T-helper 1 cell treated with Interleukin-12 subunit alpha and Interleukin-12 subunit beta and Interleukin-4 antibody, amounts not matched to agents 30 ng/mL and 1 ng/mL, for 36 hours (primary cell): ENCODE results near the gene SYNE1. TPM values are rescaled to one million over a fixed set of nuclear protein-coding genes. Genes with fewer than 3 reads are reported as not detected.

Experiments
- intact Hi-C: fragments of 100-400 bp; cut with micrococcal nuclease; formaldehyde crosslinking; loops from one replicate; pipeline ENCODE4 v1.15.1; 2024
- total RNA-seq: library from RNA; stranded (reverse); gene quantifications from 2 replicates; pipeline ENCODE4 v1.2.3, GENCODE V29; 2022

The SYNE1 gene
- total RNA-seq, 1 donor from 2014 or later = 83.5 TPM

DNA sequence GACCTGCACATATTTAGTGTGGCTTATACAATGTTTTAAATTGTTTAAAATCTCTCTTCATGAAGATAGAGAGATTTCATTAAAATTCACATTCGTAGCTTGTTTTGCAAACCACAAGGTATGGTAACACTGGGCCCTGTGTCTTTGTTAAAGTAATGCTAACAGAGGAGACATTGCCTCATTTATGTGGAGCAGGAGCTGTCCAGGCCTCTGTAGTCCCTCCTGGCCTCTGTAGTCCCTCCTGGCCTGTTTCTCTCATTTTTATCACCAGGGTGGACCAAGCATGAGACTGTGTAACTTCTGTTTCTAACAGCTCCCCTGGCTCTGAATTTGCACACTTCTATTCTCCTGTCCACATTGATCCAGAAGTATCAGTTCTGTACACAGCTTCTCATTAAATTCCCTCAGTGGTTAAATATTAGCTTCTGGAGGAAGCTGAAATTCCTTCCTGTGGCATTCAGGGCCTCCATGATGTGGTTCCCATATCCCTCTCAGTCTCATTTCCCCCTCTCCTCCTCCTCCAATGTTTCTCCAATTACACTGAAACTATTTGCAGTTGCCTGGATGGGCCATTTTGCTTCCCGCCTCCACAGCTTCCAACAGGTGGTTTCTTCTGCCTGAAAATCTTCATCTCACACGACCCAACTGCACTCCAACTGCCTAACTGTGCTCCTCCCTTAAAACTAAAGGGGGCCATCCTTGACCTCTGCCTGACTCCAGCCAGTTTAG, 340.4 kb downstream of the SYNE1 start:
- intact Hi-C loops = no loop called here

DNA sequence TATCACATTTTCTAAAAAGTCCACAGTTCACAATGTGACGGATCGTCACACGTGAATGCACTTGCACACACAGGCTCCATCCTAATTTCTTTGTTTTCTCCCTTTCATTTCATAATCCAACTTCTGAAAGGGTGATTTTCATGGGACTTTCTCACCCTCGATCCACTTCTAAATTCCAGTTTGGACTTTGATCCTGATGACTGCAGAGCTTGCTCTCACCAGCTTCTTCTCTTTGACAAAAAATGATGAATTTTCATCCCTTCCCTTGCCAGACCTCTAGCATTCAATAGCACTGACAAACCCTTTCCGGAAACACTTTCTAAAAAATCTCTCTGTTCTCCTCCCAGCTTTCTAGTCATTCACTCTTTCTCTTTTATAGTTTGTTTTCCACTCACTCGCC, 341.2 kb downstream of the SYNE1 start:
- intact Hi-C loops = no loop called here

DNA sequence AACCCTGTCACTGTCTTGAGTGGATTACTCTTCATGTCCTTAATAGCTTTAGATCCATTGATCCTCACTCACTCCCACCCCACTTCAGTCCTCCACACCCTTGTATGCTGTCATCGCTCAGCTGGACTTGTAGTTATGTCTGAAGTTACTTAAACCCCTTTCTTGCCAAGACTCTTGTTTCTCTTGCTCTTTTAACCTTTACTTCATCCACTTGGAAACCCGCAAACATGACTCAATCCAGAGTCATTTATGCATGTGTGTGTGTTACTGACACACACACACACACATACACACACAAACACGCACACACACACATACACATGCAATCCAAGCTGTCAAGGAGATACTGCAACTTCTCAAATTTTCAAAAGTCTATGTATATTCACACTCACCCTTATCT, 341.8 kb downstream of the SYNE1 start:
- intact Hi-C loops = no loop called here

DNA sequence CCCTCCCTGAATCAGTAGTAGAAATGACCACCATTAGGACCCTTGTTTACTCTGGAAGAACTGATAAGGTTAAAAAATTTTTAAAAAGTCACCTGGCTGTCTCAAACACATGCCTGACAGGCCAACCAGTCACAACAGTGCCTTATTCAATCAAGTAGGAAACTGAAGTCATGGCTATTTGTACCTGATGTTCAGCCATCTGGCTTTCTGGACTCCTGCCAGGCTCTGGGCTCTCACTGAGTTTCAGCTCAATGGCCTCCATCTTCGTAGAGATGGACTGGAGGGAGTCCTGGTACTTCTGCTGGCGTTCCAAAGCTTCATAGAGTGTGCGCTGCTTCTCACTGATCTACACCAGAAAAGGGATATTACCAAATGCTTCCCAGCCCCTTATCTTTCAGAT, 343.8 kb downstream of the SYNE1 start:
- intact Hi-C loops = no loop called here

DNA sequence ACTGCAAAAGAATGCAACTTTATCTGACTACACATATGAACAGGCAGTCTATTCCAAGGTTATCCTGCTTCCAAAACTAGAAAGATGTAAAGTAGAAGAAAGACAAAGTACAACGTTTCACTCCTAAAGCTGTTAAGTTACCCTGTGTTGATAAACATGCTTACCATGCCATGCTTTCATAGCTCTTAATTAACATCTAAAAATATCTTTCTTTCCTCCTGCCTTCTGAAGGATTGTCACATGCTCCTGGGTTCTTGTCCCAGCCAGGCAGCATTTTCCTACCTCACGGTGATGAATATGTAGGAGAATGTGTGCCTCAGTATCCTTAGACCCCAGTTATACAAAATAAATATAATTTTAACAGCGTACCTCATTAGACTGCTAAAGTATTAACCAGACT, 344.6 kb downstream of the SYNE1 start:
- intact Hi-C loops = no loop called here

DNA sequence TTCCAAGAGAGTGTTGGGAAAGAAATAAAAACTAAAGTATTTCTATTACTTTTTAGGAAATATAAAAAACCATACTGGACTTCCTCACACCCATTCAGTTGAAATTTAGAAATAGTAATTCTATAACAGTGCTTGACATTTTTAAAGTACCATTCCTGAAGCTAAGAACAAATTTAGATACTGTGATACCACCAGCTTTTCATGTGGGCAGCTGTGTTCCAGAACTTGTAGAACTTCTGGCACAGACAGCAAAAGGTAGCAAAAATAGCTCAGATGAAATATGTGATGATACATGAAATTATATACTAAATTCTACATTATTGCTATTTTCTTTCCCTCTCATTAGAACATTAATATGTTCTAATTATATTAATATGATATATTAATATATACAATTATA, 346.5 kb downstream of the SYNE1 start:
- intact Hi-C loops = no loop called here

DNA sequence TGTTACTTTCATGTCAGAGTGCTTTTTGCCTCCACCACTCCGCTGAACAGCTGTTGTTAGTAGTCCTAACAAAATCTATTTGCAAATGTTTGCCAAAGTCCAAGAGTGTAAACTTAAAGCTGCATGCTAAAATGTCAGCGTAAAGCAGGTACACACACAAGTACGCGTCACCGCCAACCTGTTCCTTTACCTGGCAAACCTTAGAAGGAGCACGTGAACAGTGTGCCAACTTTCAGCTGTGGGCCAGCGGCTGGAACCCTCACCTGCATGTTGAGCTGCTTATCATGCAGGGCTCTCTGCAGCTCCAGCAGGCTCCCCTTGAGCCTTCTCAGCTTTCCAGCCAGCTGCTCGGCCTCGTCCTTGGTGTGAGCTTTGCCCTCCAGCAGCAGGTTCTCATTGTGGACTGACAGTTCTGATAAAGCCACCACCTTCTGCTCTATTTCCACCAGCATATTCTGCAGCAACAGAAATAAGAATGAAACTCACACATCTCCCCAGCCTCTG, 359.3 kb downstream of the SYNE1 start:
- intact Hi-C loops = no loop called here

DNA sequence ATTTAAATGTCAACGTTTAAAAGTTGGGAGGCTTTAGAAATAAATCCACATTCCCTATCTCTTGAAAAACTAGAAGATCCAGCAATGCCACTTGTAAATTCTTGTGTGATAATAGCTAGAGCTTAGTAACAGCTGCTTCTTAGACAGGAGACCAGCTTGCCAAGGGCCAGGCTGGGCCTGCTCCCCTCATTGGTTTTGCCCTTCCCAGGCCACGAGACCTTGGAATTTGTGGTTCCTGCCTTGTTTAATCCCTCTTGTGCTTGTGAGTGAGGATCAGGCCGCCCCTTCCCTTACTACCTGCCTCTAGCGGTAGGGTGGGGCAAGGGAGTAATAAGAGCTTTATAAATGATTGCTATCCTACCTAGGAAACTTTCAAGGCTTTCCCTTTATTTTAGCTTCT, 363.5 kb downstream of the SYNE1 start:
- intact Hi-C loops = no loop called here

DNA sequence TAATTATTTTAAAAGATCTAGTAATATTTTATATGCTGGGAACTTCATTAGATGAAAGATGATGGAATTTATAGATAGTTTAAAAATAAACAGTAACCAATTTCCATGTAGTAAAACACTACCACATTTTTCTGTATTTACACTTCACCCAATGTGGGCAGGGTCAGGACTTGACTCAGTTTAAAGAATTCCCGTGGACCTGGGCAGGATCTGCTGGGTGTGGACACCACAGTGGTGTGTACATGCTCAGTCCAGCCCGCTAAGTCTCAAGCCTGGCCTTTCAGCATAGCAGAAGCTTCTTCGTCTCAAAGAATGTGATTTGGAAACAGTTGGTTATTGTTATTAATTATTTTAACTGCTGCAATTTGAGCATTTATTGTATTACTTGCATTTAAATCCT, 364.2 kb downstream of the SYNE1 start:
- intact Hi-C loops = no loop called here

DNA sequence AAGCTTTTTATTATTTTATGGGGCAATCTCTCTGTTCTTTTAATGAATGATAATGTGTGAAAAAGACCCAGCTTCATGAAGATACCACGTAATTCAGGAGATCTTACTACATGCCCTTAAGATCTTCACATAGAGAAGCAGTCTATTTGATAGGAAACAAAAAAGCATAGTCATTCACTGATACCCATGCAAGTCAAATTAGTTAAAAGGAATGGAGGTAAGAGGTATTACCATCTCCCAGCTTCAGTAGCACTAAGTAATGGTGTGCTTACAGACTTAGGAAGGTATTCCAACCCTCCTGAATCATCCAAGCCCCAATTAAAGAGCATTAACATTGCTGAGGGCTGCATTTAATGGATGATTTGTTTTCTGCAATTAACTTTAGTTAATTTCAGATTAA, 364.7 kb downstream of the SYNE1 start:
- intact Hi-C loops = no loop called here

DNA sequence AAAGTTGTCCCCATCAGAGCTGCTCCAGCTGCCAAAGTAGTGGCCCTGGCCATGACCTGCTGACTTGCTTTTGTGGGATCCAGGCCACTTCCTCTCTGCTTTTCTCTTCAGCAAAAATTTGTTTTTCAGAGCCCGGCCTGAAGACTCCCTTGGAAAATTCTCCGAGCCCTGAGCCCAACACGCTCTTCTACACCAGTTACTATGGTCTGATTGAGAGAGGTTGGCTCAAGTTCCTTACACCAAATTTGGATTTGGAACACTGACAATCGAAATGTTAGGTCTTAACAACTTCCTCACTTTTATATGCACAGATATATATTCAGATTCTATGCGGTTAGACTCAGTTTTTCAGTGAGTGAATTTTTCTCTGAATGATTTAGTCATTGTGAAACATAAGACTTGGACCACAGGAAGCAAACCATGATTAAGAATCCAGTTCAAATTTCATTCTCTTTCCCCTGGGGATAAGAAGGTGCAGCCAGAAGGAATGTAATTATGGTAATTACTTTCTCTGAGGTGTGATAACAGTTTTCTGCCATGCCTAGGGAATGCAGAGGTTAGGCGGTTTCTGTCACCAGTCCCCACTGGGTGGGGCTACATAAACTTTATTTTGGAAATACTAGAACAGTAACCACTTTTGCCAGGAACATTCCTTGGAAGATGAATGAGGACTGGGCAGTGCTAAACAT, 365.2 kb downstream of the SYNE1 start:
- intact Hi-C loops = no loop called here

DNA sequence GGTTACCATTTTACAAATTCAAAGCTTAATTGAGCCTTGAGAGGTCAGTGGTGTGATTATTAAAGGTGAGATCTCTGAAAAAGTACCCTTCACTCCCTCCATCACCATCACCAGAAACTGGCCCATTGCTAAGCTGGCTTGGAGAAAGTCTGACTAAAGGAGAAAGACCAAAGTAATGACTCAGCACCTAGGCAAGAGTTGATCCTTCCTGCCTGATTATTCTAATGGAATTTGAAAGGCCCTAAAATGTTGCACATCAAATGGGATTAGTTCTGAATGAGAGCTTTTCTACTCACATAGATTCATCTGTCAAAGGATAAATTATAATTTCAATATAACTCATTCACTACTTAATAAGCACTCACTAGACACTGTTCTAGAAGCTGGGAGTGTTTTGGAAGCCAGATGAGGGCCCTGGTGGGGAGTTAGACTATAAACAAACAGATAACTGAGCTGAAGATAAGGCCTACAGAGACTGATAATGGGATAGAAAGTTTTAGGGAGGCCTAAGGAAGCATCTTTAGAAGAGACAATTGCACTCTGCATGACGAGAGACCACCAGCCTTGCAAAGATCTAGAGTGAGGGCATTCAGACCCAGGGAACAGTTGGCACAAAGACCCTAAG, 366.7 kb downstream of the SYNE1 start:
- intact Hi-C loops = no loop called here

DNA sequence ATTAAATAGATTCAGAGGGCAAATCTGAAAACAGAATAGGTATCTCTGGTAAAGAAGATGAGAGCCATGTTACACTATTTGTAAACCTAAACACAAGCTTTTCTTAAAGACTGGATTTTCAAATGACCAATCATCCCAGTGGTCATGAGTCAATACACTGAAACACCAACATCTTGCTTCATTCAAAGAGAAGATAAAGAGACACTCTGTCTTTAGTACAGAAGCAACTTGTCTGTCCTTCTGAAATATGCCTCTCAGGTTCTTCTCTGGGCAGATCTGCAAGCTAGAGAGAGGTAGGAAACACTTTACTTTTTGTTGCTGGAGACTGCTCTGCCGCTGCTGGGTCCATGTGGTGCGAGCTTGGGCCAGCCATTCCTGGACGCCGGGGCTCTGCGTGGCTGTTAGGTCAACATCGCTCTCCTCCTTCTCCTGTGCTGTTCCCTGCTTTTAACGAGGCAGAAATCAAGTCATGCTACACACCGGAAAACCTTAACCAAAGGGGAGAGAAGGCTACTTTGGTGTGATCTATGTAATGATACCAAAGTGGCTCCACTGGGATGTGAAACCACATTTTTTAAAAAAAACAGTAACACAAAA, 368.2 kb downstream of the SYNE1 start:
- intact Hi-C loops = loop anchor here (1.0 to 5.0 kb wide), 9 partner anchors 33 to 828 kb away; no protein-coding TSS in a partner anchor

DNA sequence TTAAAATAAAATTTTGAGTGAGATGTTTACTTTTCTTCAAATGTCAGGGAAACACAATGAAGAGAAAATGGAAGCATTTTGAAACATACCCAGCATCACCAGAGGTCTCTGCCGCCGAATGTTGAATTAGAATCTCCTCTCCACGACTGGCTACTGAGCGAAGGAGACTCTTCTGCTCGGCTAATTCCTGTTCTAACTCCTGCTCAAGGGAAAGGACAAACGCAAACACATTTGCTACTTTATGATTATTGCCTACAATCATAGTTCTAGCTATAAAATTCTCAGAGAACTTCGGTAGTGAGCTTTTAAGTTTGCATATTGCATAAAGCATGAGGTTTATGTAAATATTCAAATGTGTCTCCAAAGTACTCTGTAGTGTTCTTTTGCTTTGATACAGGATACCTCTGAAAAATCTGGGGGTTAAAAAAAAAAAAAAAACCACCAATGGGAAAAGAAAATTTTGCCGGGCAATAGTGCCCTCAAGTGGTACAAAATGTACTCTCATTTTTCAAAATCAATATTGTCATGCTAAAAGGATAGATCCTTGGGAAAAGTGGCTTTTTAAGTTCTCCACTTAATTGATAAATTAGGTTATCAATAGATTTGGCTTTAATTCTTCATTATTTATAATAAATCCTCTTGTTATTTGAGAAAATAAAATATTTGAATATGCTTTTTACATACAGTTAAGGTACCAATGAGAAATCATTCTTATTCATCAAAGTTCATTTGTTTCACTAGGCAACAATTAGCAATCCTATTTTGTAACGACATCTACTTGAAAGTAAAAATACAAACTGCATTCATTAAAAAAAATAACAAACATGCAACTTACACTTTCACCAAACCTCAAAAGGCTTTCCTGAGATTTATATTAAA, 369.0 kb downstream of the SYNE1 start:
- intact Hi-C loops = loop anchor here (1.0 to 5.0 kb wide), 9 partner anchors 34 to 827 kb away; no protein-coding TSS in a partner anchor

DNA sequence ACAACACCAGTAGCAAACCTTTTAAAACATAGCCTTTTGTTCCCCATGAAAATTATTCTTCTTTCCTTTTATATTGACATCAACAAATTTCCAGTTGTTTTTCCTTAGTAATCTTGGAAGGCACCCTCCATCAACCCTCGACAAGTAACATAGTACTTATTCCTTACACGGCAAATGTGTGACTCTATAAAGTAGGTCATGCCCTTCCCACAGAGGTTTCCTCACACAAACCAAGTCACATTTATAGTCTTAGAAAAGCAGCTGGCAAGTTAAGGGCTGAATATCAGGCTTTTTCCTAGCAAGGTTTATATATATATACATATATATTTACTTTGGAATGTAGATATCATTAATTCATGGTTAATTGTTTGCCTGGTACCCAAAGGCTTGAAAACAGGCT, 371.5 kb downstream of the SYNE1 start:
- intact Hi-C loops = loop anchor here (1.0 to 5.0 kb wide), 2 partner anchors 9 to 143 kb away; no protein-coding TSS in a partner anchor

DNA sequence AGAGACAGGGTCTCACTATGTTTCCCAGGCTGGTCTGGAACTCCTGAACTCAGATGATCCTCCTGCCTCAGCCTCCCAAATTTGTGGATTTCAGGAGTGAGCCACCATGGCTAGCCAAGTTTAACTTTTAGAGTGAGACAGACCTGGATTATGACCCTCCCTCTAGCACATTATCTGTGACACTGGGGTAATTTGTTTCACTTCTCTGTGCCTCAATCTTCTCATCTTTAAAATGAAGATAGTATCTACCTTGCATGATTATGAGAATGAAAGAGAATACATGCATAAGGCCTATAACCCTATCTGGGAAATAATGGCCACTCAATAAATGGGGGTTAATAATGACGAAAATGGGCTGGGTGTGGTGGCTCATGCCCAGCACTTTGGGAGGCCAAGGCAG, 373.6 kb downstream of the SYNE1 start:
- intact Hi-C loops = no loop called here

DNA sequence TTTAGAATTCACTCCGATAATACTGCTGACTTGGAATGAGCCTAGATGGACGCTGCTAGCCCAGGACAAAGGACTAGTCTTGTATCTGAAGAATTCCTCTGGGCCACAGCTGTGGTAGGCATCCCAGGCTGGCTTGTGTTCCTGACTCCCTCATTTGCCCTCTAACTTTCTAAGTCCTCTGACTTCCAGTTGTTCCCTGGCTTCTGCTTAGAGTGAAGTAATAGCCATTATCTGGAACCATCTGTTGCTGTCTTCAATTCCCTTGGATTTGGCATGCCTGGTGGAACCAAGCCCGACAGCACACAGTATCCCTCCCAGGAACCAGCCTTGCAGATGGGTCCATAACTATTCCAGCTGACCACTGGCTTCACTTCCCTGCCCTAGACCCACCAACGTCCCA, 376.0 kb downstream of the SYNE1 start:
- intact Hi-C loops = no loop called here

DNA sequence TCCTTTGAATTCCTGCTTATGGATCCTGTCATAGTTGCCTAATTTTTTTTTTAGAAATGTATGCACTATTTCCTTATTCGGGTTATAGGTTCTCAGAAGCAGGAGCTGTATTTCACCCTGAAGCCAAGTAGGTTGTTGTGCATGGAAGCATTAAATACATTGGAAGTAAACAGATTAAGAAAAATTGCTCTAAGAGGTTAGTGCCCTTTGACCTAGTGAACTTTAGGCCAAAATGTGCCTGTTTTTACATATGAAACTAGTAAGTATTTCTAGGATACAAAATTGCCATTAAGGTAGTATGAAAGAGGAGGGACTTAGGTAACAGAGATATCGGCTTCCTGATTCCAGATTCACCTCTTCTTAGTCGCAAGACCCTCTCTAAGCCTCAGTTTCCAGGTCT, 377.9 kb downstream of the SYNE1 start:
- intact Hi-C loops = no loop called here

DNA sequence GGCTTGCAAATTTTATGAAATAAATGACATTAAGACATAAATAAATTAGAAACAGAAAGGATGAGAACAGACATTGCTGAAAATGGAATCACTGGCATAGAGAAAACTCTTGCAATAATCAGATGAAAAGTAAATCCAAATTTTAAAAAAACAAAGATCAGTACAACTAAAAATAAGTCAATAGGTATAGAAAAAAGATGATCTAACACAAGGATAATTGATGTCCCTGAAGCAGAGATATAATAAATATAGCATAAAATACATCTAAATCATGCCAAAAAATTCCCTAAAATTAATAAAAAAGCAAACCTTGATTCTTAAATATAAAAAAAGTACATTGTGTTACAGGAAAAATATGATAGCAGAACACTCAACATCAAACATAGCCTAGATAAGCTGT, 379.6 kb downstream of the SYNE1 start:
- intact Hi-C loops = no loop called here

DNA sequence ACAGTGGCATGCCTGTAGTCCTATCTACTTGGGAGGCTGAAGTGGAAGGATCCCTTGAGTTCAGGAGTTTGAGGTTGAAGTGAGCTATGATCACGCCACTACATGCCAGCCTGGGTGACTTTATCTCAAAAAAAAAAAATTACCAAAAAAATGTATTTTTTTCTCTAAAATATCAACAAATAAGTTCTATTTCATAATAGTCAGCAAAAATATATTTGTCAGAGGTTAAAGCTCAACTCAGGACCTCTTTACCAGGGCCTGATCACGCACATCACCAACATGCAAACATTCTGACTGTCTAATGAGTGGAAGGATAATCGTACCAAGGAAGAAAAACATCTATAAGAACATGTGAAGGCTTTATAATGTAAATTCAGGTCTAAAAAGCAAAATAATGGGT, 387.0 kb downstream of the SYNE1 start:
- intact Hi-C loops = no loop called here

DNA sequence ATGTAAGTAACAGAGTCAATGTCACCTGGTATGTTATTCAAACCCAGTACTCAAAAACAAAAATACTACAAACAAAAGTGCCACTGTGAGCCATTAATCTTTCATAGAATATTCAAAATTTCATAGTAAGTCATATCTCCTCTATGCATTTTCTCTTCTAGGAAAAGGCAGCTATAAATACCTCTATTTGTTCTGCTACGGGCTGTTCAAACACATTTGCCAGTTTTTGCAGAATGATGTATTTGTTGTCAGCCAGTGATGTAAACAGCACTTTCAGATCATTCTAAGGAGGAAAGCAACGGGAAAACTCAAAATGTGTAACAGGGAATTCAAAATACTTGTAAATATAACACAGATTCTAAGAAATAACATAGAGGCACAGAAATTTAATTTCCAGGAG, 388.2 kb downstream of the SYNE1 start:
- intact Hi-C loops = no loop called here
